GM18511 (cell line): ENCODE measurements around the gene MAST2.
"Not testable (repeated sequence)": the region's sequence is repeated elsewhere in the genome, so short reads cannot be mapped to it uniquely, and the experiment has no call there.

Experiments
- ATAC-seq: cut with Tn5 transposase; IDR thresholded peaks from one replicate; pipeline ENCODE4 v1.9.1; 2021; ENCODE audit warnings: mild to moderate bottlenecking, moderate library complexity; ENCODE audit not compliant: unreplicated experiment

MAST2 gene

DNA sequence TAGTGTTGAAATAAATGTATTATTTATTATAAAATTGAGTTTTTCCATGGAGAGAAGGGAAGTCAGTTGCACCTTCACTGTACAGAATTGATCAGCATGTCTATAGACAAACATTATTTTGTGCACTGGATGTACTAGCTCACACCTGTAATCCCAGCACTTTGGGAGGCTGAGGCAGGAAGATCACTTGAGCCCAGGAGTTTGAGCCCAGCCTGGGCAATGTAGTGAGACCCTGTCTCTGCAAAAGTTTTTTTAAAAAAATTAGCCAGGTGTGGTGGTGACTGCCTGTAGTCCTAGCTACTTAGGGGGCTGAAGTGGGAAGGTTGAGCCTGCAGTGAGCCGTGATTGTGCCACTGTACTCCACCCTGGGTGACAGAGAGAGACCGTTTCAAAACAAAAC is 87.7 kb downstream of the MAST2 start:
- ATAC-seq: no peak

DNA sequence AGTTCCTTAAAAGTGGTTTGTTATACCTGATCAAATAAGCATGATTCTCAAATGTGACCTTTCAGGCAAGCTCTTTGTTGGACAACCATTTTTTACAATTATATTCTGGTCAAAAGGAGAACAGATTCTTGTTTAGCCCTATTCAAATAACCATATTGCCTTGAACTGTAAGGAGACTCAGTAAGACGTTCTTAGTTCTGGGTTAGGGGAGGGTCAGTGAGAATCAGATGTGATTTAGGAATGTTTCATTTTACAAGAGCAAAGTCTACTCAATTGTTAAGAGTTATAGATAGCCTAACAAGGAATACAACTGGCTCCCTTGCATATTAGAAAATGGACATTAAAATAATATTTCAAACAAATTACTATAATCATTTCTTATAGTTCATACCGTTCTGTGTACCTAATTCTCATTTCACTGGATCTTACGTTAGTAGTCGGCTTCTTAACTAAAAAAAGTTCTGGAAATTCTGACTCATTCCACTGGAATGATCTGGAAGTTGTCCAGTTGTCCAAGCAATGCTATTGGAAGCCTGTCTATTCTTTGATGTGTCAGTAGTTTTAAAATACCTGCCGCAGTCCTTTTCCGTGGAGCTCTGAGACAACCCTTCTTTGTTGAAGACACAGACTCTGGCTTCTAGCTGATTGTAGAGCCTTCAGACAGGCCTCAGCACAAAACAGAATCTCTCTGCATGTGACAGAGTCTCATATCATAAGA is 88.8 kb downstream of the MAST2 start:
- no peak for ATAC-seq

DNA sequence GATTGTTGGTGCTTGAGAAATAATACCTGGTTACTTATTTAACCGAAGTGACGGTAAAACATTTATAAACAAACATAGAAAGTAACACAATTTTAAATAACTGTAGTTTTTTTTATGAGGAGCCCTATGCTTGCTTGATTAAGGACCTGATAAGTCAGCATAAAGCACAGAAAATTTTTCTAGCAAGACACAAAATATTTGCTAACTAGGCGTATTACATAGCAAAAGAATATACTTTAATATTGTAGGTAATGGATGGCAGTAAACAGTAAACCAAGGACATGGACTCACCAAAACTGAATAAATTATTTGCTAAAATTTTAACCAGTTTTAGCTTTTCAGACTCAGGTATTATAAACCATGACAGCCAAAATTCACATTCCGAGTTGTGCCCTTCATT is 90.9 kb downstream of the MAST2 start:
- no peak for ATAC-seq

- no peak for ATAC-seq
These were observed 91.5 kb downstream of the MAST2 start for GRCh38 chr1:45894921-45895320.

DNA sequence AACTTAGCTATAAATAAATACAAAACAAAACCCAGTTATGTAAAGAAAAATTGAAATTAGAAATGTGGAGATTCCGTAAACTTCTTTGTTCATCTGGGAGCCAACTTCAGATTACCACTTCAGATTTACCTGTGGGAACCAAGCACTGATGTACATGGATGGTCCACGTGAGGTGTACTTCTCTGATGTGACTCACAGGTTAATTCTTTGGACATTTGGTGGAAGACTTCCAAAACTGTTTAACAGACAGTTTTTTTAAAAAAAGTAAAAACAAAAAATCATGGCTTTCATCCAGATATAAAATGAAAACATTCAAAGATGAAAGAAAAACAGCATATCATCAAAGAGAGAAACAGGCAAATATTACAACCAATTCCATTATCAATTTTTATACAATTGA is 92.0 kb downstream of the MAST2 start:
- ATAC-seq: no peak

- no peak for ATAC-seq
These were observed 103.5 kb downstream of the MAST2 start for GRCh38 chr1:45906883-45907282.

- ATAC-seq: no peak
These were observed 105.3 kb downstream of the MAST2 start for GRCh38 chr1:45908611-45909140.

DNA sequence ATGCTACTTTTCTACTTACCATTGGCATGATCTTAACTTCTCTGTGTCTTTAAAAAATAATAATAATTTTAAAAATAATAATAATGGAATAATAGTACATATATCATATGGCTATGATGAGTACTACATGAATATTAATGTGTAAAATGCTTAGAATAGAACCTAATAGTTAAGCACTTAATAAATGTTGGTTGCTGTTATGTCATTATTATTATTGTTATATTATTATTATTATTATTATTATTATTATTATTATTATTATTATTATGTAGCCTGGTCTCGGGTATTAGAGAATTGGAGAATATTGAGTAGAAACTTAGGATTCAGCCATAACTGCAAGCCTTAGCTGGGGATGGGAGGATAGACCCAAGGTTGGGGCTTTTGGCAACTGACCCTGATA is 108.2 kb downstream of the MAST2 start:
- ATAC-seq: no peak

DNA sequence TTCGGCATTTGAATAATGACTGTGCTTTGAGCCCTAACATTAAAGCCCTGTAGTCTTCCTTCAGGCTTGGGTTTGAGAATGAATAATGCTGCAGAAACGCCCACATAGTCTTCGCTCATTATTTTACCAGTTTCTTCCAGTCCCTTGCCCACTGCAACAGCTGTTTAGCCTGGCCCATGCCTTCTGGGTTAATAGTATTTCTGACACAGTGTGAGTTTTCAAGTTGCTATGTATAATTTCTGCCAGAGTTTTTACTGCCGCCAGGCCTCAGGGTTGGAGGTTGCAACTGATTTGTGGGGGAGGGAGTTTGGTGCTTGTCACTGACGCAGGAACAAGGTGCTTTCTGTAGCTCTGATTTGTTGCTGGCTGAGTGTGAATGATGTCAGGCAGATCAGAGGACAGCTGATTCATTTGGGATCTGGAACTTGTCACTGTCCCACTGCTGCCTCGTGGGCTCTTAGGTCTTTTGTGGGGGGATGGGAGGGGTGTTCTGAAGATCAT is 109.8 kb downstream of the MAST2 start:
- no peak for ATAC-seq

DNA sequence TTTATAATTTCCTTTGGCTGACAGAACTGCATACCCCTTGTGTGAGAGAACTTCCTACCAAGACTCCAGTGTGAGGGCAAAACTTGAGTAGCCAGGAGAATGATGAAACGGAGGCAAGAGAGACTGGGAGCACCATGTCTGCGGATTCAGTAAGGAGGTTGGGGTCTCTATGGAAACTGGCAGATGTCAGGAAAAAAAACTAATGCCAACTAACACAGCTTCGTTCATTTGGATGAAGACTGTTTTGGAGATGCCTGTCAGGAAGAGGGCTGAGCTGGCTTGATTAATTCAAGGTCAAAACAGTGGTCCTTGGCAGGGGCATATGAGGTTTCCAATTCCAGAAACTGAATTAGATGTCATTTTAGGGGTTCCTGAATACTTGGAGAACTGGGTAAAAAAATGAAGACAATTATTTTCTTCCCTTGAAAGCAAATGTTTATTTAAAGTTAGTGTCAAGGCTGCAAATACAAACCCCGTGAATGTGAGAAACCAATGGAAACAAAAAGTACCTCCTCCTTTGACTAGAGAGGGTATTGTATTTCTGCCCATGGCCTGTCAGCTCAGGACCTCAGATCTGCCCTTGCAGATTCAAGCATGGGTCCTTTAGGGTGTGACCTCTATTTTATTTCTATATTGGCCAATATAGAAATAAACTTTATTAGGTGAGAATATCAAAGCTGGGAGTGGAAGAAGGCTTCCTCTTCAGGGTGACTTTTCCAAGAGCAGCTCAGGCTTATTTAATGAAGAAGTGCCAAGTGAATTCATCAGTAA is 110.5 kb downstream of the MAST2 start:
- ATAC-seq: no peak

GRCh38 chr1:45914836-45915235 is 111.4 kb downstream of the MAST2 start:
- ATAC-seq: no peak

DNA sequence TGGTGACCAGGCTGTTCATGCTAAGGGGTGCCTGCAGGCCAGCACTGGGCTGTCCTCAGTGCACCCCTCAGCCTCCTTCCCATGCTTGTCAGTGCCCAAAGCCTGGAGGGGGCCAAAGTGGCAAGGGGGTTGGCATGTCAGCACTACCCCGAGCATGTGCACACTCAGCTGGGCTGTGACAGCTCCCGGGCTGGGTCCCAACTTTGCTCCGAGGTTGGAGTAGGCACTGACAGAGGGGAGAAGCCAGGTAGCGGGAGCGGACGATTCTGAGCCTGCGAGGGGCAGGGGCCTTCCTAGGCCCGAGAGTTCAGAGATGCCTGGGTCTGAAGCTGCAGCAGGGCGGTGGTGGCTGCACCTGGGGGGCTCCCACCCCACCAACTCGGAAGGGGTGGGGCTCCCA is 119.0 kb downstream of the MAST2 start:
- no peak for ATAC-seq

DNA sequence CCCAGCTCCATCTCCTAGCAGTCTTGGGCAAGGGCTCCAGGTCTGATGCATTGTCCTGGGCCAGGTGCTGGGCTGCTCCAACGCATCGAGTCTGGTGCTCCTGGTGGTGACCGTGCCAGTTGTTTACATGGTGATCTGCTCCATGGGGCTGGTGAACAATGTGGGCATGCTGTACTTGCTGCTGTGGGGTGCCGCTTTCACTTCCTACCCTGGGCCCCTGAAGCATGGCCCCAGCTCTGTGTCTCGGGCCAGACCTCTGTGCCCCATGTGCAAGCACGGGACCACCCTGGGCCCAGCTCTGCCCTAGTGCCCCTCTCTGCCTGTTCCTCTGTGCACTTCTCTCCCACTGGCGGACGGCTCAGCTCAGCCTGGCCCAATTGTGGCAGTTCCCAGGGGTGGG is 119.4 kb downstream of the MAST2 start:
- no peak for ATAC-seq

DNA sequence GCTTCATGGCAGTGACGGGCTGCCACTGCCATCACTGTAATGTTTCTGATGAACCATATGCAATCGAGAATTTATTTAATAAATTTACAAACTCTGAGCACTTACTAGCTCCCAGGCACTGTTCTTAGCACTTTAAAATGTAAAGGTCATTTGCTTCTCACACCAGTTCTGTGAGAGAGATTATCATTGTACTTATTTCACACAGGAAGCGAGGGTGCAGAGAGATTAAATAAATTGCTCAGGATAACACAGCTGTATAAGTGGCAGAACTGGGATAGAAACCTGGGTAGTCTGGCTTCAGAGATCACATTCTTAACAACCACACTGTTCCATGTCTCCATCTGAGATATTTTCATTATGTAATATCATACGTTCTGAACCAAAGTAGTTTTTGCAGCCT is 119.9 kb downstream of the MAST2 start:
- no peak for ATAC-seq

DNA sequence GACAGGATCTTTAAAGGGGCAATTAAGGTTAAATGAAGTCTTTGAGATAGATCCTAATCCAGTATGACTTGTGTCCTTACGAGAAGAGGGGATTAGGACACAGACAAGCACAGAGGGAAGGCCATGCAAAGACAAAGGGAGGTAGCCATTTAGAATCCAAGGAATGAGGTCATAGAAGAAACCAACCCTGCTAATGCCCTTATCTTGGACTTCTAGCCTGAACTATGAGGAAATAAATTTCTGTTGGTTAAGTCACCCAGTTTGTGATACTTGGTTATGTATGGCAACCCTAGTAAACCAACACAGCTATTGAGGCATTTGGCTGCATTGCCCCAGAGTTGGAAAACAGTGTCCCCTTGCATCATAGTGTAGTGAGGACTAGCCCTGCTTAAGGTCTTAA is 121.3 kb downstream of the MAST2 start:
- no peak for ATAC-seq

DNA sequence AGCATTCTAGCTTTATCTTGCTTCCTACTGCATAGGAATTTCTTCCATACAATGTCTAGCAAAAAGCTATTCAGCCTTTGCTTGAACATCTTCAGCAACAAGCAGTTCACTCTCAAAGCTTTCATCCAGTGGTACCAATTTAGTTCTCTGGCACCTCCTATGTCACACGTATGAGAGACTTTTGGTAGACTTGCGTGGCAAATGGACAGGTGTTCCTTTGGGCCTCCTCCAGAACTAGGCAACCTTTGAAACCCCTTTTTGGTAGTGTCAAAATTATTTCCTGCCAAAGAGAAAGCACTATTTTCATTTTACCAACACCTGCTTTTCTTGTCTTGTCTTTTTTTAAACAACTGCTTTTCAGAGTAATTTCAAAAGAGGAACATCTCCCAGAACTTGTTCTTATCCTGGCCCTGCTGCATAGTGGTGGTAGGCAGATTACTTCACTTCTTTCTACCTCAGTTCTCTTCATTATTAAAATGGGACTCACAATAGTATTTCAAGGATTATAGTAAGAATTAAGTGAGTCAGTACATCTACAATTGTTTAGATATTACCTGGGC is 122.4 kb downstream of the MAST2 start:
- ATAC-seq: no peak

GRCh38 chr1:45926330-45926729 is 122.9 kb downstream of the MAST2 start:
- no peak for ATAC-seq

- ATAC-seq: not testable (repeated sequence)
These were observed 124.0 kb downstream of the MAST2 start for GRCh38 chr1:45927231-45927915.

- ATAC-seq: no peak
These were observed 125.2 kb downstream of the MAST2 start for GRCh38 chr1:45928486-45929205.

DNA sequence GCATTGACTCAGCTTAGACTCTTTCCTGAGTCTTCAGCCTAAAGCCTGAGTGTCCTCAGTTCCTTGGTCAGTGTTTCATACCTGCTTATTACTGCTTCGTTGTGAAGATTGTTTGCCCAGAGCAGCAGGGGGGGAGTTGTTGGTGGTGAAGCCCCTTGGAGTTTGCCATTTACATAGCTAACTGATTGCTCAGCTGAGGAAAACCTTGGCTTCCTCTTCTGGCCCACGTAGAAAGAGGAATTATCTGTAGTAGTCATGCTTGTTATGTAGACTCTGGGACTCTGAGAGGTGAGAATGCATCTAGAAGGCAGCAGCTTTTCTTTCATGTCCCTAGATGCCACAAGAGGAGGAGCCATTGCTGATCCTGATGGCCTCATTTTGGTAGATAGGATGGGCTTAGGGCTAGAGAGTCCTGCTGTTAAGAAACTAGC is 125.9 kb downstream of the MAST2 start:
- ATAC-seq: no peak
